ENCODE results near the gene SLC16A2.

- TF ChIP-seq CTCF (IDR thresholded peaks at IDR 0.05; ENCODE audit: low read depth, low read length, poor library complexity, severe bottlenecking) (no peak), EZH2phosphoT487 (IDR thresholded peaks at IDR 0.05; ENCODE audit: borderline replicate concordance, low read length) (no peak)
Observed at GRCh38 chrX:74493806-74494205, 72.5 kb downstream of the SLC16A2 start.
